Activated naive CD8-positive, alpha-beta T cell treated with anti-CD3 and anti-CD28 coated beads for 36 hours (primary cell): ENCODE measurements around the gene NTRK3. TPM values are rescaled to one million over a fixed set of nuclear protein-coding genes. Genes with fewer than 3 reads are reported as not detected.

Experiments
- DNase-seq: peaks from one replicate; pipeline ENCODE4 v3.0.0; 2021
- H3K27ac Mint-ChIP-seq: one replicate; pipeline ENCODE4 v1.8.0; 2022; ENCODE audit warnings: mild to moderate bottlenecking, moderate library complexity, mixed read lengths
- H3K27me3 Mint-ChIP-seq: one replicate; pipeline ENCODE4 v1.8.0; 2022; ENCODE audit warnings: mild to moderate bottlenecking, mixed read lengths
- H3K36me3 Mint-ChIP-seq: one replicate; pipeline ENCODE4 v1.8.0; 2021; ENCODE audit warnings: mild to moderate bottlenecking, mixed read lengths
- H3K4me1 Mint-ChIP-seq: one replicate; pipeline ENCODE4 v1.8.0; 2021; ENCODE audit warnings: mixed read lengths
- H3K4me3 Mint-ChIP-seq: one replicate; pipeline ENCODE4 v1.8.0; 2022; ENCODE audit warnings: mild to moderate bottlenecking, moderate library complexity, mixed read lengths
- H3K9me3 Mint-ChIP-seq: one replicate; pipeline ENCODE4 v1.8.0; 2022; ENCODE audit warnings: mixed read lengths
- total RNA-seq, 2 experiments: library from RNA; stranded (reverse); gene quantifications; one replicate each; pipeline ENCODE4 v1.2.3, GENCODE V29; 2021

NTRK3 gene
- total RNA-seq, 2 experiments from 2014 or later: not detected

- H3K36me3 Mint-ChIP-seq: no peaks in the 10 kb centered on the region
- H3K27me3 Mint-ChIP-seq: no peaks in the 10 kb centered on the region
- H3K27ac Mint-ChIP-seq: no peak overlapping the region
- H3K9me3 Mint-ChIP-seq: no peaks in the 10 kb centered on the region
- H3K4me3 Mint-ChIP-seq: no peak overlapping the region
- DNase-seq: no peak
- no peaks in the 10 kb centered on the region for H3K4me1 Mint-ChIP-seq
These were observed 301.7 kb downstream of the NTRK3 start for GRCh38 chr15:87954793-87955192.

GRCh38 chr15:87952736-87953287 is 303.7 kb downstream of the NTRK3 start:
- Mint-ChIP-seq H3K4me3 (no peak overlapping the region), H3K36me3 (no peaks in the 10 kb centered on the region), H3K9me3 (no peaks in the 10 kb centered on the region)

GRCh38 chr15:87949575-87950223 is 306.8 kb downstream of the NTRK3 start:
- Mint-ChIP-seq H3K27ac (no peak overlapping the region), H3K27me3 (no peaks in the 10 kb centered on the region), H3K36me3 (no peaks in the 10 kb centered on the region), H3K4me1 (no peaks in the 10 kb centered on the region), H3K9me3 (no peaks in the 10 kb centered on the region), H3K4me3 (no peak overlapping the region)
- DNase-seq: no peak

More at GRCh38 chr15:87952736-87953287, 303.7 kb downstream of the NTRK3 start:
- no peaks in the 10 kb centered on the region for H3K27me3 Mint-ChIP-seq
- no peak overlapping the region for H3K27ac Mint-ChIP-seq
- DNase-seq: no peak
- H3K4me1 Mint-ChIP-seq: no peaks in the 10 kb centered on the region

- no peak for DNase-seq
- no peaks in the 10 kb centered on the region for H3K36me3 Mint-ChIP-seq
- no peaks in the 10 kb centered on the region for H3K9me3 Mint-ChIP-seq
- H3K4me3 Mint-ChIP-seq: no peak overlapping the region
- H3K27me3 Mint-ChIP-seq: no peaks in the 10 kb centered on the region
- H3K27ac Mint-ChIP-seq: no peak overlapping the region
- H3K4me1 Mint-ChIP-seq: no peaks in the 10 kb centered on the region
These were observed 307.4 kb downstream of the NTRK3 start for GRCh38 chr15:87949151-87949574.

GRCh38 chr15:87947560-87947959 is 309.0 kb downstream of the NTRK3 start:
- DNase-seq: no peak
- no peaks in the 10 kb centered on the region for H3K4me1 Mint-ChIP-seq
- no peaks in the 10 kb centered on the region for H3K9me3 Mint-ChIP-seq
- no peak overlapping the region for H3K27ac Mint-ChIP-seq
- H3K27me3 Mint-ChIP-seq: no peaks in the 10 kb centered on the region
- H3K36me3 Mint-ChIP-seq: no peaks in the 10 kb centered on the region
- no peak overlapping the region for H3K4me3 Mint-ChIP-seq

GRCh38 chr15:87945246-87945645 is 311.3 kb downstream of the NTRK3 start:
- no peaks in the 10 kb centered on the region for H3K36me3 Mint-ChIP-seq
- no peak for DNase-seq
- no peaks in the 10 kb centered on the region for H3K9me3 Mint-ChIP-seq
- no peaks in the 10 kb centered on the region for H3K4me1 Mint-ChIP-seq
- H3K27me3 Mint-ChIP-seq: no peaks in the 10 kb centered on the region
- H3K27ac Mint-ChIP-seq: no peak overlapping the region
- no peak overlapping the region for H3K4me3 Mint-ChIP-seq

GRCh38 chr15:87944691-87945090 is 311.8 kb downstream of the NTRK3 start:
- no peak overlapping the region for H3K27ac Mint-ChIP-seq
- no peaks in the 10 kb centered on the region for H3K36me3 Mint-ChIP-seq

GRCh38 chr15:87944050-87944449 is 312.5 kb downstream of the NTRK3 start:
- H3K9me3 Mint-ChIP-seq: no peaks in the 10 kb centered on the region
- H3K36me3 Mint-ChIP-seq: no peaks in the 10 kb centered on the region
- no peaks in the 10 kb centered on the region for H3K4me1 Mint-ChIP-seq
- H3K4me3 Mint-ChIP-seq: no peak overlapping the region
- no peak overlapping the region for H3K27ac Mint-ChIP-seq
- no peak for DNase-seq
- H3K27me3 Mint-ChIP-seq: no peaks in the 10 kb centered on the region

More at GRCh38 chr15:87944691-87945090, 311.8 kb downstream of the NTRK3 start:
- no peak for DNase-seq
- Mint-ChIP-seq H3K27me3 (no peaks in the 10 kb centered on the region), H3K9me3 (no peaks in the 10 kb centered on the region), H3K4me3 (no peak overlapping the region), H3K4me1 (no peaks in the 10 kb centered on the region)

- Mint-ChIP-seq H3K9me3 (no peaks in the 10 kb centered on the region), H3K4me1 (no peaks in the 10 kb centered on the region), H3K36me3 (no peaks in the 10 kb centered on the region), H3K27ac (no peak overlapping the region), H3K27me3 (no peaks in the 10 kb centered on the region), H3K4me3 (no peak overlapping the region)
- DNase-seq: no peak
These were observed 312.9 kb downstream of the NTRK3 start for GRCh38 chr15:87943626-87944025.

- no peaks in the 10 kb centered on the region for H3K4me1 Mint-ChIP-seq
- H3K27me3 Mint-ChIP-seq: peaks cover 9% of the 10 kb centered on the region
- H3K9me3 Mint-ChIP-seq: no peaks in the 10 kb centered on the region
- H3K36me3 Mint-ChIP-seq: no peaks in the 10 kb centered on the region
- H3K4me3 Mint-ChIP-seq: no peak overlapping the region
- no peak overlapping the region for H3K27ac Mint-ChIP-seq
- DNase-seq: no peak
These were observed 314.2 kb downstream of the NTRK3 start for GRCh38 chr15:87942316-87942715.

- Mint-ChIP-seq H3K27me3 (peaks cover 9% of the 10 kb centered on the region), H3K36me3 (no peaks in the 10 kb centered on the region), H3K27ac (no peak overlapping the region), H3K4me1 (no peaks in the 10 kb centered on the region), H3K4me3 (no peak overlapping the region), H3K9me3 (no peaks in the 10 kb centered on the region)
- DNase-seq: no peak
These were observed 314.9 kb downstream of the NTRK3 start for GRCh38 chr15:87941606-87942005.

- Mint-ChIP-seq H3K27ac (no peak overlapping the region), H3K4me1 (no peaks in the 10 kb centered on the region), H3K27me3 (peaks cover 9% of the 10 kb centered on the region), H3K4me3 (no peak overlapping the region), H3K36me3 (no peaks in the 10 kb centered on the region), H3K9me3 (no peaks in the 10 kb centered on the region)
- DNase-seq: no peak
These were observed 315.8 kb downstream of the NTRK3 start for GRCh38 chr15:87940768-87941167.

GRCh38 chr15:87939848-87940457 is 316.6 kb downstream of the NTRK3 start:
- Mint-ChIP-seq H3K4me1 (no peaks in the 10 kb centered on the region), H3K36me3 (no peaks in the 10 kb centered on the region), H3K9me3 (no peaks in the 10 kb centered on the region), H3K4me3 (no peak overlapping the region), H3K27ac (no peak overlapping the region), H3K27me3 (peaks cover 12% of the 10 kb centered on the region)
- DNase-seq: no peak

- Mint-ChIP-seq H3K4me1 (no peaks in the 10 kb centered on the region), H3K9me3 (no peaks in the 10 kb centered on the region), H3K36me3 (no peaks in the 10 kb centered on the region)
These were observed 318.5 kb downstream of the NTRK3 start for GRCh38 chr15:87938031-87938430.

GRCh38 chr15:87935583-87935982 is 321.0 kb downstream of the NTRK3 start:
- DNase-seq: no peak
- no peaks in the 10 kb centered on the region for H3K4me1 Mint-ChIP-seq
- H3K27me3 Mint-ChIP-seq: peaks cover 12% of the 10 kb centered on the region
- no peak overlapping the region for H3K4me3 Mint-ChIP-seq
- no peak overlapping the region for H3K27ac Mint-ChIP-seq
- H3K36me3 Mint-ChIP-seq: no peaks in the 10 kb centered on the region
- H3K9me3 Mint-ChIP-seq: no peaks in the 10 kb centered on the region

More at GRCh38 chr15:87938031-87938430, 318.5 kb downstream of the NTRK3 start:
- Mint-ChIP-seq H3K27me3 (peaks cover 12% of the 10 kb centered on the region), H3K4me3 (no peak overlapping the region), H3K27ac (no peak overlapping the region)
- DNase-seq: no peak

- H3K4me1 Mint-ChIP-seq: no peaks in the 10 kb centered on the region
- H3K36me3 Mint-ChIP-seq: no peaks in the 10 kb centered on the region
- H3K27me3 Mint-ChIP-seq: peaks cover 3% of the 10 kb centered on the region
- no peaks in the 10 kb centered on the region for H3K9me3 Mint-ChIP-seq
- H3K27ac Mint-ChIP-seq: no peak overlapping the region
- DNase-seq: no peak
- no peak overlapping the region for H3K4me3 Mint-ChIP-seq
These were observed 325.0 kb downstream of the NTRK3 start for GRCh38 chr15:87931584-87931983.
